Measurements from ENCODE around the gene GNPAT.

GRCh38 chr1:231319080-231319479, 78.1 kb downstream of the GNPAT start:
- TF ChIP-seq POLR2A (IDR thresholded peaks at IDR 0.05; ENCODE audit: low read length) (no peak), GATA1 (IDR thresholded peaks at IDR 0.05; ENCODE audit: low read depth, low read length) (no peak)

All from erythroblast (primary cell).